Smooth muscle cell (in vitro differentiated cells): ENCODE measurements around the gene RHOA. TPM values are rescaled to one million over a fixed set of nuclear protein-coding genes. Genes with fewer than 3 reads are reported as not detected.
"Not testable (repeated sequence)": the region's sequence is repeated elsewhere in the genome, so short reads cannot be mapped to it uniquely, and the experiment has no call there.

Experiments
- DNase-seq: peaks from one replicate; lab custom pipeline; 2025; ENCODE audit not compliant: unreplicated experiment; lab: John Stamatoyannopoulos, UW
- H2AFZ ChIP-seq: fragments of 200-600 bp; sonication (generic); 2 replicates; pipeline ENCODE4 v1.6.0; 2016; ENCODE audit warnings: antibody characterized with exemption, low read depth, mild to moderate bottlenecking
- H3F3A ChIP-seq: fragments of 200-600 bp; sonication (generic); 2 replicates; pipeline ENCODE4 v1.6.0; 2017; ENCODE audit warnings: antibody characterized with exemption, low read depth
- H3K27ac ChIP-seq: fragments of 200-600 bp; sonication (generic); 2 replicates; pipeline ENCODE4 v1.5.1; 2016; ENCODE audit warnings: low read depth, mild to moderate bottlenecking
- H3K27me3 ChIP-seq: fragments of 200-600 bp; sonication (generic); 2 replicates; pipeline ENCODE4 v1.6.1; 2016; ENCODE audit warnings: low read depth, mild to moderate bottlenecking
- H3K36me3 ChIP-seq: fragments of 200-600 bp; sonication (generic); 2 replicates; pipeline ENCODE4 v1.5.1; 2016; ENCODE audit warnings: low read depth
- H3K4me1 ChIP-seq: fragments of 200-600 bp; sonication (generic); 2 replicates; pipeline ENCODE4 v1.5.1; 2016; ENCODE audit warnings: low read depth
- H3K4me2 ChIP-seq: fragments of 200-600 bp; sonication (generic); 2 replicates; pipeline ENCODE4 v1.6.0; 2016; ENCODE audit warnings: mild to moderate bottlenecking
- H3K4me3 ChIP-seq: fragments of 200-600 bp; sonication (generic); 2 replicates; pipeline ENCODE4 v1.5.1; 2016; ENCODE audit warnings: mild to moderate bottlenecking
- H3K79me2 ChIP-seq: fragments of 200-600 bp; sonication (generic); 2 replicates; pipeline ENCODE4 v1.6.0; 2016; ENCODE audit warnings: low read depth, mild to moderate bottlenecking
- H3K9ac ChIP-seq: fragments of 200-600 bp; sonication (generic); 2 replicates; pipeline ENCODE4 v1.6.0; 2016; ENCODE audit warnings: low read depth
- H3K9me3 ChIP-seq: fragments of 200-600 bp; sonication (generic); replicated peaks from 2 replicates; pipeline ENCODE4 v1.5.1; 2016; ENCODE audit warnings: low read depth
- H4K20me1 ChIP-seq: fragments of 200-600 bp; sonication (generic); 2 replicates; pipeline ENCODE4 v1.6.0; 2016; ENCODE audit warnings: low read depth
- CTCF ChIP-seq: fragments of 200-600 bp; sonication (generic); IDR thresholded peaks from 2 replicates; pipeline ENCODE4 v1.5.1; 2017; ENCODE audit warnings: borderline replicate concordance, mild to moderate bottlenecking, antibody characterized with exemption; ENCODE audit not compliant: insufficient read depth, poor library complexity, severe bottlenecking
- WGBS: methylation state at CpG from one replicate; pipeline ENCODE4 v1.1.7; 2016; ENCODE audit warnings: low lambda C conversion rate; 5-methylcytosine and 5-hydroxymethylcytosine counted together
- polyA plus RNA-seq: library from polyadenylated mRNA; unstranded; fragments of >200 nt; fragmentation: Nextera tagmentation; extraction: Ambion mirVana; gene quantifications from 2 replicates; pipeline ENCODE4 v1.2.1, GENCODE V29; 2016
- total RNA-seq: library from RNA; depleted of rRNA; stranded (reverse); fragments of >200 nt; gene quantifications from 2 replicates; pipeline ENCODE4 v1.2.3, GENCODE V29; 2014

The RHOA gene
- total and polyA plus RNA-seq, 2 experiments from 2014 or later: 447 to 530 TPM

GRCh38 chr3:49333916-49334633 lies 77.7 kb downstream of the RHOA start:
- no peak overlapping the region for H2AFZ ChIP-seq
- H3F3A ChIP-seq: no peaks in the 10 kb centered on the region
- peaks cover 63% of the 10 kb centered on the region for H3K79me2 ChIP-seq
- no peak overlapping the region for H3K27ac ChIP-seq
- no peak overlapping the region for H3K4me2 ChIP-seq
- TF ChIP-seq CTCF: no peak
- H3K27me3 ChIP-seq: no peaks in the 10 kb centered on the region
- H3K9ac ChIP-seq: no peak overlapping the region
- DNase-seq: no peak
- no peak overlapping the region for H3K4me3 ChIP-seq
- peaks cover 1% of the 10 kb centered on the region for H3K4me1 ChIP-seq
- H3K36me3 ChIP-seq: peaks cover 12% of the 10 kb centered on the region
- H4K20me1 ChIP-seq: peaks cover 4% of the 10 kb centered on the region
- 96% methylated on average over 5 of the region's 5 CpGs for WGBS
- no peaks in the 10 kb centered on the region for H3K9me3 ChIP-seq

GRCh38 chr3:49333091-49333490 lies 78.7 kb downstream of the RHOA start:
- TF ChIP-seq CTCF: no peak
- Histone ChIP-seq H3K9ac (no peak overlapping the region), H3K79me2 (peaks cover 54% of the 10 kb centered on the region), H3K4me1 (no peaks in the 10 kb centered on the region), H3K4me2 (no peak overlapping the region), H4K20me1 (peaks cover 4% of the 10 kb centered on the region), H3F3A (no peaks in the 10 kb centered on the region), H3K27me3 (no peaks in the 10 kb centered on the region), H3K4me3 (no peak overlapping the region), H3K27ac (no peak overlapping the region), H2AFZ (no peak overlapping the region), H3K9me3 (no peaks in the 10 kb centered on the region), H3K36me3 (peaks cover 12% of the 10 kb centered on the region)
- no peak for DNase-seq
- WGBS: 93% methylated on average over 3 of the region's 3 CpGs

- Histone ChIP-seq H3K4me1 (no peaks in the 10 kb centered on the region), H3K9ac (no peak overlapping the region), H2AFZ (no peak overlapping the region), H3K36me3 (peaks cover 27% of the 10 kb centered on the region), H3K79me2 (peaks cover 19% of the 10 kb centered on the region), H3F3A (no peaks in the 10 kb centered on the region), H3K27me3 (no peaks in the 10 kb centered on the region), H3K27ac (no peak overlapping the region), H3K9me3 (no peaks in the 10 kb centered on the region), H4K20me1 (no peaks in the 10 kb centered on the region), H3K4me2 (no peak overlapping the region), H3K4me3 (no peak overlapping the region)
- DNase-seq: no peak
- no peak for TF ChIP-seq CTCF
- WGBS: 84% methylated on average over 4 of the region's 4 CpGs
These were observed 82.6 kb downstream of the RHOA start for GRCh38 chr3:49329186-49329585.

- H2AFZ ChIP-seq, H3K27me3 ChIP-seq, H3F3A ChIP-seq, H3K4me2 ChIP-seq, H4K20me1 ChIP-seq, H3K4me1 ChIP-seq, H3K4me3 ChIP-seq, H3K9me3 ChIP-seq, H3K9ac ChIP-seq, H3K27ac ChIP-seq, DNase-seq: not testable (repeated sequence)
- Histone ChIP-seq H3K79me2 (peaks cover 11% of the 10 kb centered on the region), H3K36me3 (peaks cover 29% of the 10 kb centered on the region)
- 94% methylated on average over 2 of the region's 2 CpGs for WGBS
These were observed 83.4 kb downstream of the RHOA start for GRCh38 chr3:49328350-49328749.
